Fibroblast of gingiva (primary cell): ENCODE measurements around the gene RBBP9.
"Not testable (repeated sequence)": the region's sequence is repeated elsewhere in the genome, so short reads cannot be mapped to it uniquely, and the experiment has no call there.

Source experiments
- DNase-seq: peaks from one replicate; pipeline ENCODE4 v3.0.0-alpha.2; 2011; ENCODE audit warnings: low read depth

Gene RBBP9

DNA sequence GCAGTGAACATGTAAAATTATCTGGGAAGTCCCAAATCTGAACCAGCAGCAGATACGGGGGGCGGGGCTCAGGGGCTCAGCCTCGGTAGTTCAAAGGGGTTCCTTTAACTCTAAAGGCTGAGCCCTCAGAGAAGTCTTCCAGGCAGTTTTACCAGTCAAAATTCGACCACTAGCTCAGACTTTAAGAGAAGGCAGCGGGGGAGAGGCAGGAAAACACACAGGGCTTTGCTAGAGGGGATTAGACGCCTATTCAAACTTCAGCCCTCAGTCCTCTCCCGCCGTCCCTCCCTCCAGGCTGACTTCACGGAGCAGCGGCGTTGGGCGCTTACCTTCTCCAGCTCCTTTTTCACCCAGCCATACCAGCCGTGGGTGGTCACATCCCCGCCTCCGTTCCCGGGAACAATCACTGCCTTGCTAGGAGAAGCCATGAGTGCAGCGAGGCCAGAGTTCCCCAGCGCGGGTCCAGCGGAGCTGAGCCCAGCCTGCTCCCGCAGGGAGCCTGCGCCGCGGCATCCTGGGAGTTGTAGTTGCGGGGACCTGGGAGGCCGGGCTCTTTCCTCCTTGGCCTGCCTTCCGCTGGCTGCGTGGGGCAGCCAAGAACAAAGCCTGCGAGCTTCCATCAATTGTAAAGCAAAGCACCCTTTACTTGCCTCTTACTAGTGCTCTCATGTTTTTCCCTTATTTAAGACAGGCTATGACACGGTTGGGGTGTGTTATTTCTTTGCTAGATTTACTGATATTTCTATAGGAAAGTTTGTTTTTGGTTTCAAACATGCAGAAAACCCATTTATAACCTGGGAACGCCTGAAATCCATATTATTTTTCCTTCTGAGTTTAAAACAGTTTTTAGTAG is at the start of gene RBBP9:
Gene RBBP9, minus strand, starts transcription at position 486 of the 853 bp plus-strand sequence. Its CDS starts 58 bp downstream, at position 428.
- DNase-seq, result peak; percentile 76

DNA sequence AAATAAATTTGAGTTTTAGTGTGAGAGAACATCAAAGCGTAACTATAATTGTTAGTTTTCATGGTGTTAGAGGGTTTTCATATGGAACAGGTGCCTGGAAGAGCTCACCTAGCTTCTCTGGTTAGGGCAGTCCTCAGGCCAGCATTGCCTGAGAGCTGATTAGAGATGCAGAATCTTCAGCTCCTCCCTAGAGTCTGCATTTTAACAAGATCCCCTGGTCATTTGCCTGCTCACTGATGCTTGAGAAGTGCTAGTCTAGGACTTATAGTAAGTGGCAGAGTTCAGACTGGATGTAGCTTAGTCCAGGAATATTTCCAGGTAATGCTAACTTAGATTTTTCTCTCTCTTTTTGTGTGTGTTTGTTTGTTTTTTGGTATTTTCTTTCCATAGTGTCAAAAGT is 48.5 kb upstream of the RBBP9 start:
- DNase-seq, result no peak

DNA sequence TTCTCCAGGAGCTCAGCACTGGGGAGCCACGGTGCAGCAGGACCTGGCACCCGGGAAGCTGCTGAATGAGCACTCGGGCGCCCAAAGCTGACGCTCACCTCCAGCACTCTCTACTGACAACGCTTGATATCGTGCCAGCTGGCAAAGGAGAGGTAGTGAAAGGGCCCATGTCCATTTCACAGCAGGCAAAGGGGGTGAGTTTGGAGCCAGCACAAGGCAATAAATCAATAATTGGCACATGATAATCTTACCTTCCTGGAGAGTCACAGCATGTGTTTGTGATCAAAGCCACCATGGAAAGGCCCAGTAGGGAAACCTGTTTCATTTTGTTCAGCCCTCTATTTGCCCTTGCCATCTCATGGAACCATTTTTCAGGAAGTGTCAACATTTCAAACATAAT is 46.9 kb upstream of the RBBP9 start:
- DNase-seq, result no peak

DNA sequence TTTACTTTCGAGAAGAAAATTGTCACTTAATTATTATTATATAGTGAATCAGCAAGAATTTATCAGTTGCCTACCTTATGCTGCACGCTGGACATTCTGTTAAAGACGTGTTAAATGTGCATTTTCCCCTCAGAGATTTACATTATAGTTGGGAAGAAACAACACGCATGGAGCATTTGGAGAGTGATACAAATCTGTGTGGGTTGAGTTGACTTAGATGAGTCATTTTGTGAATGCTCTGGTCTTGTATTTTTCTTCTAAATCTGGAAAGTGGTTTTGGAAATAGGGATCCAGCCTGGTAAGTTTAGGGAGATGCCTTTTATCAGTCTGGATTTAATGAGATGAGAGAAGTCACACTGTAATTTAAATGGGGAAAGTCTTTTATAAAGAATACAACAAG is 46.2 kb upstream of the RBBP9 start:
- DNase-seq, result no peak

- DNase-seq, result no peak
Measured at GRCh38 chr20:18541741-18542140, 44.7 kb upstream of the RBBP9 start.

DNA sequence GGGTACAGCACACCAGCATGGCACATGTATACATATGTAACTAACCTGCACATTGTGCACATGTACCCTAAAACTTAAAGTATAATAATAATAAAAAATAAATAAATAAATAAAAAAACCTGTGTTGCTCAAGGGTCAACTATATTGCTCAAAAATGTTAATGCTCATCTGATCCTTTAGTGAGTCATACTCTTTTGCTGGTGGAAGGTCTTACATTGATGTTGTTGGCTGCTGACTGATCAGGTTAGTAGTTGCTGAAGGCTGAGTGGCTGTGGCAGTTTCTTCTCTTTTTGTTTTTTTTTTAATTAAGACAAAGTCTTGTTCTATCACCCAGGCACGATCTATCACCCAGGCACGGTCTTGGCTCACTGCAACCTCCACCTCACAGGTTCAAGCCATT is 40.6 kb upstream of the RBBP9 start:
- peak; percentile 37 for DNase-seq

- DNase-seq, result no peak
Measured at GRCh38 chr20:18533978-18534644, 37.1 kb upstream of the RBBP9 start.

GRCh38 chr20:18533491-18533890 is 36.5 kb upstream of the RBBP9 start:
- peak; percentile 22 for DNase-seq

DNA sequence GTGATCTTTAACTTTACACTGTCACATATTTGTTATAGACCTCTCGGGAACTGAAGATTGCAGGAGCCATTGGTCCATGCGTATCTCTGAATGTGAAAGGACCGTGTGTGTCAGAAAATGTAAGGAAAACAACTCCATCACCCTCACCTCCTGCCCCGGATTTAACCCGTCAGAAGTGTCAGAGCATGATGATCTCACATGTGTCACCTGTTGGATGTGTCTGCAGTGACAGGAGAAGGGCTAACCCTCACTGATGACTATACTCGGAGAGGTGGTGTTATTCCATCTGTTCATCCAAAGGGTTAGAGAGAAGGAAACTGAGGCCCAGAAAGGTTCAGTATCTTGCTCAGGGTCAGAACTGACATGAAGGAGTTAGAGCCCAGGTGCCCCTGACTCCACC is 35.6 kb upstream of the RBBP9 start:
- no peak for DNase-seq

- DNase-seq, result no peak
Measured at GRCh38 chr20:18529041-18529440, 32.0 kb upstream of the RBBP9 start.

DNA sequence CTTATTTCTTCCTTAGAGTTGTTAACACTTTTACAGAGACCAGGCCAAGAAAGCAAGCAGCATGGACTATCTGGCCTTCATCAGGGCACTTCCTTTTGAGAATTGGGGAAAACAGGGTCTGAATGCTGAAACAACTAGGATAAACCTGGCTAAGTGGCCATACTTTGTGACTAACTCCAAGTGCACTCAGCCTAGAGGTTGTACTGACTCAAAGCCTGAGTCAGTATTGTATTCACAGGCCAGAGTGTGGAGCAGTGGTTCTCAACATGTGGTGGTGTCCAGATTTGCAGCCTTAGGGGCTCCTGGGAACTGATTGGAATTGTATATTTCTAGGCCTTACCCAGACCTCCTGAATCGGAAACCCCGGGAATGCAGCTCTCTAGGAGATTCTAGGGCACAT is 30.8 kb upstream of the RBBP9 start:
- DNase-seq, result no peak

- peak; percentile 24 for DNase-seq
Measured at GRCh38 chr20:18527339-18527738, 30.3 kb upstream of the RBBP9 start.

DNA sequence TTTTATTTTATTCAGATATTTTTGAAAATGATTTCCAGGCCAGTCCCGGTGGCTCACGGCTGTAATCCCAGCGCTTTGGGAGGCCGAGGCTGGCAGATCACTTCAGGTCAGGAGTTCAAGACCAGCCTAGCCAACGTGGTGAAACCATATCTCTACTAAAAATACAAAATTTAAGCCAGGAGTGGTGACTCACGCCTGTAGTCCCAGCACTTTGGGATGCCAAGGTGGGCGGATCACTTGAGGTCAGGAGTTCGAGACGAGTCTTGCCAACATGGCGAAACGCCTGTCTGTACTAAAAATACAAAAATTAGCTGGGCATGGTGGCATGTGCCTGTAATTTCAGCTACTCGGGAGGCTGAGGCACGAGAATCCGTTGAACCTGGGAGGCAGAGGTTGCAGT is 29.7 kb upstream of the RBBP9 start:
- DNase-seq, result peak; percentile 66

- DNase-seq, result peak; percentile 39
Measured at GRCh38 chr20:18524646-18525045, 27.6 kb upstream of the RBBP9 start.

DNA sequence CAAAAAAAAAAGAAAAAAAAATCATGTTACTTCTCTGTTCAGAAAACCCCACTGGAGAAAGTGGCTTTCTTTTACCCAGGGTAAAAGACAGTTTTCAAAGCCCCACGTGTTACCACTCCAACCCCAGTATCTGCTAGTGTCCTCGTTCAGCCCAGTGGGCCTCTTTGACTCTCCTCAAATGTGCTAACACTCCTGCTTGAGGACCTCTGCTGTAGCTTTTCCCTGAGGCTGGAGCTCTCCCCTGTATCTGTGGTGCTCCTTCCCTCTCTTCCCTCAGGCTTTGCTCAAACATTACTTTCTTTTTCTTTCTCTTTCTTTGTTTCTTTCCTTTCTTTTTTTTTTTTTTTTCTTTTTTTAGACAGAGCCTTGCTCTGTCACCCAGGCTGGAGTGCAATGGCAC is 26.0 kb upstream of the RBBP9 start:
- DNase-seq, result no peak

- not testable (repeated sequence) for DNase-seq
Measured at GRCh38 chr20:18522066-18522465, 25.0 kb upstream of the RBBP9 start.

DNA sequence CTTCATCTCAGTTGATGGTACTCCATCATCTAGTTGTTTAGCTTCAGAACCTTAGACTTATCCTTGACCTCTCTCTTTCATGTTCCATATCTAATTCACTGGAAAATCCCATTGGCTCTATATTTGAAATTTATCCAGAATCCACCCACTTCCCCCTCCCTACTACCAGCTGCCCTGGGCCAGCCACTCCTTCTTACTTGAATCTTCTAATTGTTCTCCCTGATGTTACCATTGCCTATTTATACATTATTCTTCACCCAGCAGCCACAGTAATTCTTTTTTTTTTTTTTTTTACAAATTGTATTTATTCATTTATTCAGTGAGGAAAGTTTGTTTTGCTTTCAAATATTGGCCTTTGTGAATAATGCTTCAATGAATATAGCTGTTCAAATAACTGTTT is 18.9 kb upstream of the RBBP9 start:
- no peak for DNase-seq

- no peak for DNase-seq
Measured at GRCh38 chr20:18514127-18514526, 17.1 kb upstream of the RBBP9 start.

DNA sequence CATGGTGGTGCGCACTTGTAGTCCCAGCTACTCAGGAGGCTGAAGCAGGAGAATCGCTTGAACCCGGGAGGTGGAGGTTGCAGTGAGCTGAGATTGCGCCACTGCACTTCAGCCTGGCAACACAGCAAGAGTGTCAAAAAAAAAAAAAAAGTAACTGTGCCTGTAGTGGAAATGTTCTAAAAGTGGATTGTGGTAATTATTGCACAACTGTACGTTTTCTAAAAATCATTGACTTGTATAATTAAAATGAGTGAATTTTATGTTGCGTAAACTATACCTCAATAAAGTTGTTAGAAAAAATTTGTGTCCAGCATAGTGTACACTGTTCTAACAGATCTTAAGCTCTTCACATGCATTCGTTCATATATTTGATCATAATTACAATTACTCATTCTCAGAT is 16.2 kb upstream of the RBBP9 start:
- DNase-seq, result no peak

DNA sequence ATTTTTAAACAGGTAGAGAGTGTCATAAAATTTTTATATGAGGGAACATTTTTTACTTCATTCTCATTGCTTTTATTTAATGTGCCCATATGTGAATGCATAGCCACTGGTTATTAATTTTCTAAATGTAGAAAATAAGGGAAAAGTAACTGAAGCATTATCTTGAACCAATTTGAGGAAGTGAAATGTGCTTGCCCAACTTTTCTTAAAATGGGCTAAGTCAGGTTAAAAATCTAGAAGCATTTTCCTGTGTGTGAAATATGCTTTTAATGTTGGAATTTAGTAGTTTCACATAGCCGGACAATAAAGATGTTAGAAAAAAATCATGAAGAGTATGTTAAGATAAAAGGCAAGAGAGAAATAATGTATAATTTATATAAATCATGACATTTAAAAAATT is 14.5 kb upstream of the RBBP9 start:
- no peak for DNase-seq

DNA sequence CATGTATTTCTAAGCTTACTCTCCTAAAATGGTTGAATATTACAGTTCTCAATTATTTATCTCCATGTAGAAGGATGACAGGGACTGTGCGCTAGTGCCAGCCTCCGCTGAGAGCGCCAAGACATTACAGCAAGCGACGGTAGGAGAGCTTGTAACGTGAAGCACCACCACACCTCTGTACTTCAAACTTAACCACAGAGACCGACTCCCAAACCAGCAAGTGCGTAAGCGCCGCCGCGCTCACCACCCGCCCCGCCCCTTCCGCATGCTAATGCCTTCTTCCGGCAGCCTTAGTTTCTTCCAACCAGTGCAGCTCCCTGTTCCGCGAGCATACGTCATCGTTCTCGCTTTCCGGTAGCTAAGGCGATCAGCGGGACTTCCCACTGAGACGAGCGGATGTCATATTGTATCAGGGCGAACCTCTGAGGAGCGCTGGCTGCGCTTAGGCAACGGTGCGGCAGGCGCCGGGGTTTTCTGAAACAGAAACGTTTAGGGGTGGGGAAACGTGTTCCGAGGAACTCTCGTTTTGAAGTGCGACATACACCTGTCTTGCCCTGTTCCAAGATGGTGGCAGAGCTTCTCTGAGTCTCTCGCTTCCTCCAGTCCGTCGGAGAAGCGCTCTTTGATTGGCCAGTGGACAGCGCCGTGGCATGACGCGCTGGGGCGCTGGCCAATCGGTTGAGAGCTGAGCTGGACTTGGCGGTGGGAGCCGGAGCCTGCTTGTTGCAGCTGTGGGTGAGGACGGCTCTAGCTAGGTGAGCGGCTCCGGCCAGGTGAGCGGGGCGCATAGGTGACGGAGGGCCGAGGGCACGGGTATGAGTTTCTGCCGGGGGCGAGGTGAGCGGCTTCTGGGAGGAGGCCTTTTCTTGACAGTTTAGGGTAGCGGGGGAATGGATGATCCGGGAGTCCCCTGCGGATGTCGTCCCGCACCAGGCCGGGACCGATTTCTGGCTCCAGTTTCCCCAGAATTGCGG is 10.5 kb upstream of the RBBP9 start, which contains the start of gene SEC23B:
Gene SEC23B, plus strand, starts transcription at position 723 of the 974 bp plus-strand sequence. CDS start 2,896 bp downstream, outside the sequence.
- DNase-seq, result peak; percentile 96

DNA sequence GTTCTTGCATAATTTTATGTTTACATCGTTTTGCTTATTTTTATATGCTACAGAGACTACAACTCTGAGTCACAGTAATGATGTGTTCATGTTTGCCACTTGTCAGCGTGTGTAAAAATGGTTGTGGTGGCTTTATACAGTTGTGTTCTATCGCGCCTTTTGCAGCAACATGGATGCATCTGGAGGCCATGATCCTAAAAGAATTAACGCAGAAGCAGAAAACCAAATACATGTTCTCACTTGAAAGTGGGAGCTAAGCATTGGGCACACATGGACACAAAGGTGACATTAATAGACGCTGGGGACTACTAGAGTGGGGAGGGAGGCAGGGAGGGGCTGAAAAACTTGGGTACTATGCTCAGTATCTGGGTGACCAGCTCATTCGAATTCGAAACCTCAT is 9.7 kb upstream of the RBBP9 start:
- DNase-seq, result no peak
